Measurements from ENCODE around the gene RECQL. TPM values are rescaled to one million over a fixed set of nuclear protein-coding genes. Genes with fewer than 3 reads are reported as not detected.

RECQL gene
- total RNA-seq, 1 experiment from 2014 or later: 40.3 TPM

GRCh38 chr12:21516281-21516680 is 14.8 kb upstream of the RECQL start (continued):
- TF ChIP-seq SOX15 (CRISPR knock-in tag; IDR thresholded peaks at IDR 0.05): no peak
- TF ChIP-seq JUN (CRISPR knock-in tag; IDR thresholded peaks at IDR 0.05): no peak
- TF ChIP-seq ZBTB43 (CRISPR knock-in tag; IDR thresholded peaks at IDR 0.05): no peak
- no peak for TF ChIP-seq GABPB1 (CRISPR knock-in tag; IDR thresholded peaks at IDR 0.05)
- no peak for TF ChIP-seq PRDM15 (CRISPR knock-in tag; IDR thresholded peaks at IDR 0.05)
- no peak for TF ChIP-seq CREB1 (CRISPR knock-in tag; IDR thresholded peaks at IDR 0.05)

- POLR2A ChIA-PET: interaction anchor here (0.6 kb wide), 1 partner anchor 274 kb away, joined by 6 read pairs; no protein-coding TSS in a partner anchor
Measured at GRCh38 chr12:21509768-21510167, 8.3 kb upstream of the RECQL start.

More at GRCh38 chr12:21509768-21510167, 8.3 kb upstream of the RECQL start:
- Mint-ChIP-seq H3K9me3 (no peaks in the 10 kb centered on the region), H3K4me1 (no peaks in the 10 kb centered on the region), H3K36me3 (peaks cover 19% of the 10 kb centered on the region), H3K27ac (no peak overlapping the region), H3K27me3 (ENCODE audit: low read depth) (no peaks in the 10 kb centered on the region), H3K4me3 (no peak overlapping the region)
- ATAC-seq (no peak), DNase-seq (ENCODE audit: low spot score) (no peak)
- TF ChIP-seq ZNF232 (CRISPR knock-in tag; IDR thresholded peaks at IDR 0.05) (no peak), FOXP4 (CRISPR knock-in tag; IDR thresholded peaks at IDR 0.05) (no peak), CREM (CRISPR knock-in tag; IDR thresholded peaks at IDR 0.05) (no peak), JUN (CRISPR knock-in tag; IDR thresholded peaks at IDR 0.05) (no peak), ZNF423 (CRISPR knock-in tag; IDR thresholded peaks at IDR 0.05) (no peak), FOXK1 (CRISPR knock-in tag; IDR thresholded peaks at IDR 0.05) (no peak), EMX1 (CRISPR knock-in tag; IDR thresholded peaks at IDR 0.05) (no peak), USF1 (CRISPR knock-in tag; IDR thresholded peaks at IDR 0.05) (no peak), ATF6 (CRISPR knock-in tag; IDR thresholded peaks at IDR 0.05) (no peak), ZNF396 (CRISPR knock-in tag; IDR thresholded peaks at IDR 0.05; ENCODE audit: borderline replicate concordance) (no peak), SP1 (CRISPR knock-in tag; conservative IDR thresholded peaks at IDR 0.05) (no peak), E2F1 (CRISPR knock-in tag; IDR thresholded peaks at IDR 0.05) (no peak), FOXP1 (CRISPR knock-in tag; IDR thresholded peaks at IDR 0.05; ENCODE audit: borderline replicate concordance) (no peak), NR3C1 (CRISPR knock-in tag; conservative IDR thresholded peaks at IDR 0.05; ENCODE audit: low read depth) (no peak), TEAD1 (CRISPR knock-in tag; IDR thresholded peaks at IDR 0.05) (no peak), ATF2 (CRISPR knock-in tag; IDR thresholded peaks at IDR 0.05; ENCODE audit: borderline replicate concordance, low read depth) (no peak), ESRRA (CRISPR knock-in tag; IDR thresholded peaks at IDR 0.05; ENCODE audit: borderline replicate concordance) (no peak), PREB (CRISPR knock-in tag; IDR thresholded peaks at IDR 0.05; ENCODE audit: borderline replicate concordance) (no peak)
- CTCF ChIA-PET: no interaction called here
